H1 (cell line): ENCODE data around the gene DDX42. TPM values are rescaled to one million over a fixed set of nuclear protein-coding genes. Genes with fewer than 3 reads are reported as not detected.

Source experiments
- CTCF ChIA-PET: fragments of 300-600 bp; sonication (Branson Sonifier 250); formaldehyde crosslinking; loops from one replicate; lab custom pipeline; 2021; ENCODE audit not compliant: partially characterized antibody; lab: Charles Lee
- POLR2A ChIA-PET: fragments of 300-600 bp; sonication (Branson Sonifier 250); formaldehyde crosslinking; loops from one replicate; lab custom pipeline; 2021; ENCODE audit warnings: inconsistent platforms; ENCODE audit not compliant: partially characterized antibody; lab: Charles Lee
- DNase-seq, 2 experiments: peaks; one replicate each; pipeline versions ENCODE4 v3.0.0 to v3.0.0-alpha.2; 2010 to 2022; ENCODE audit warnings: low spot score in 2 of 2, low read depth in 1 of 2, mixed read lengths in 1 of 2
- FAIRE-seq: peaks from 2 replicates; lab custom pipeline; 2011; peaks lifted over from hg19 to GRCh38; lab: Jason Lieb, UNC
- H2AFZ ChIP-seq: 2 replicates; pipeline ENCODE4 v1.8.1; 2012; ENCODE audit warnings: low read length, inconsistent platforms
- H2AK5ac ChIP-seq: 2 replicates; pipeline ENCODE4 v1.6.1; 2013; ENCODE audit warnings: low read depth, low read length
- H2BK120ac ChIP-seq: replicated peaks from 2 replicates; pipeline ENCODE3; 2013; ENCODE audit warnings: low read depth, low read length, inconsistent platforms
- H2BK12ac ChIP-seq: 2 replicates; pipeline ENCODE4 v1.6.1; 2013; ENCODE audit warnings: low read depth, low read length
- H2BK15ac ChIP-seq: 2 replicates; pipeline ENCODE4 v1.6.1; 2013; ENCODE audit warnings: low read length
- H2BK20ac ChIP-seq: 2 replicates; pipeline ENCODE4 v1.6.1; 2013; ENCODE audit warnings: low read length
- H2BK5ac ChIP-seq: 2 replicates; pipeline ENCODE4 v1.6.1; 2013; ENCODE audit warnings: low read depth, low read length
- H3K14ac ChIP-seq: 2 replicates; pipeline ENCODE4 v1.6.1; 2013; ENCODE audit warnings: inconsistent platforms; ENCODE audit not compliant: insufficient read length
- H3K18ac ChIP-seq: 2 replicates; pipeline ENCODE4 v1.6.1; 2013; ENCODE audit warnings: low read length; ENCODE audit errors: extremely low read depth
- H3K23ac ChIP-seq: 2 replicates; pipeline ENCODE4 v1.6.1; 2013; ENCODE audit warnings: inconsistent platforms; ENCODE audit not compliant: insufficient read length
- H3K23me2 ChIP-seq: 2 replicates; pipeline ENCODE4 v1.6.1; 2013; ENCODE audit warnings: low read depth, low read length
- H3K27ac ChIP-seq: 2 replicates; pipeline ENCODE4 v1.6.1; 2011; ENCODE audit warnings: low read depth, low read length, inconsistent platforms
- H3K27me3 ChIP-seq, 4 experiments: replicated peaks in 1 of 4; 1 replicate in 1 of 4; 2 replicates in 3 of 4; pipeline versions ENCODE4 v1.6.1 to v1.8.1; 2011 to 2013; ENCODE audit warnings: low read length in 3 of 4, mild to moderate bottlenecking in 3 of 4, inconsistent platforms in 2 of 4, mixed read lengths in 2 of 4, moderate library complexity in 1 of 4; ENCODE audit not compliant: control insufficient read depth in 3 of 4, insufficient read depth in 3 of 4; ENCODE audit errors: extremely low read depth in 1 of 4
- H3K36me3 ChIP-seq, 4 experiments: 2 replicates each; pipeline versions ENCODE4 v1.6.1 to v1.8.1; 2011 to 2013; ENCODE audit warnings: mild to moderate bottlenecking in 4 of 4, low read length in 3 of 4, moderate library complexity in 2 of 4, control low read depth in 1 of 4, inconsistent platforms in 1 of 4; ENCODE audit not compliant: insufficient read depth in 4 of 4, control insufficient read depth in 2 of 4
- H3K4ac ChIP-seq: replicated peaks from 2 replicates; pipeline ENCODE3; 2013; ENCODE audit warnings: low read length, low read depth, mixed read lengths, inconsistent platforms; ENCODE audit not compliant: insufficient read length
- H3K4me1 ChIP-seq, 4 experiments: replicated peaks in 1 of 4; 1 replicate in 1 of 4; 2 replicates in 3 of 4; pipeline versions ENCODE4 v1.6.1 to v1.8.1; 2011 to 2013; ENCODE audit warnings: low read length in 3 of 4, inconsistent platforms in 2 of 4, mixed read lengths in 1 of 4; ENCODE audit not compliant: insufficient read depth in 4 of 4, control insufficient read depth in 3 of 4
- H3K4me2 ChIP-seq, 2 experiments: 2 replicates each; pipeline versions ENCODE4 v1.6.1 to v1.8.1; 2011 to 2013; ENCODE audit warnings: low read depth in 2 of 2, low read length in 2 of 2, control low read depth in 1 of 2, inconsistent platforms in 1 of 2, mild to moderate bottlenecking in 1 of 2; ENCODE audit not compliant: insufficient read depth in 1 of 2
- H3K4me3 ChIP-seq, 4 experiments: fragments of 200-600, 300-600 bp in 1 of 4; sonication (generic), shearing (Covaris generic), sonication (Bioruptor Twin) in 1 of 4; 2 replicates each; pipeline versions ENCODE4 v1.5.1 to v1.8.1; 2011 to 2016; ENCODE audit warnings: low read length in 4 of 4, low read depth in 3 of 4, control low read depth in 2 of 4, inconsistent platforms in 2 of 4, mild to moderate bottlenecking in 2 of 4, mixed read lengths in 1 of 4, moderate library complexity in 1 of 4; ENCODE audit not compliant: insufficient read depth in 2 of 4; ENCODE audit errors: extremely low read depth in 1 of 4
- H3K56ac ChIP-seq: replicated peaks from 2 replicates; pipeline ENCODE3; 2013; ENCODE audit warnings: low read depth, mild to moderate bottlenecking, mixed read lengths, low read length, inconsistent platforms; ENCODE audit not compliant: insufficient read length
- H3K79me1 ChIP-seq: 2 replicates; pipeline ENCODE4 v1.6.1; 2013; ENCODE audit warnings: low read depth, low read length, control low read depth
- H3K79me2 ChIP-seq, 2 experiments: 2 replicates each; pipeline versions ENCODE4 v1.6.1 to v1.8.1; 2012 to 2013; ENCODE audit warnings: low read length in 2 of 2, mild to moderate bottlenecking in 2 of 2, inconsistent platforms in 1 of 2; ENCODE audit not compliant: insufficient read depth in 2 of 2, control insufficient read depth in 1 of 2
- H3K9ac ChIP-seq, 4 experiments: replicated peaks in 1 of 4; 1 replicate in 1 of 4; 2 replicates in 3 of 4; pipeline versions ENCODE4 v1.6.1 to v1.8.1; 2011 to 2013; ENCODE audit warnings: low read depth in 3 of 4, low read length in 3 of 4, control low read depth in 2 of 4, mild to moderate bottlenecking in 2 of 4, moderate library complexity in 2 of 4, inconsistent platforms in 1 of 4; ENCODE audit errors: extremely low read depth in 1 of 4
- H3K9me3 ChIP-seq, 2 experiments: 2 replicates each; pipeline versions ENCODE4 v1.6.1 to v1.8.1; 2012 to 2013; ENCODE audit warnings: mild to moderate bottlenecking in 2 of 2, moderate library complexity in 2 of 2, control low read depth in 1 of 2, inconsistent platforms in 1 of 2, low read depth in 1 of 2, low read length in 1 of 2, mixed read lengths in 1 of 2; ENCODE audit not compliant: insufficient read depth in 2 of 2
- H4K20me1 ChIP-seq, 2 experiments: replicated peaks in 1 of 2; 2 replicates each; pipeline versions ENCODE3 to v1.8.1; 2011 to 2013; ENCODE audit warnings: inconsistent platforms in 2 of 2, low read length in 2 of 2, mild to moderate bottlenecking in 1 of 2; ENCODE audit not compliant: insufficient read depth in 2 of 2, control insufficient read depth in 1 of 2
- H4K5ac ChIP-seq: 2 replicates; pipeline ENCODE4 v1.6.1; 2013; ENCODE audit warnings: low read length, low read depth, mixed read lengths, inconsistent platforms; ENCODE audit not compliant: insufficient read length
- H4K8ac ChIP-seq: 2 replicates; pipeline ENCODE4 v1.8.0; 2013; ENCODE audit warnings: mild to moderate bottlenecking, moderate library complexity, low read length, inconsistent platforms; ENCODE audit not compliant: insufficient read depth; ENCODE audit errors: extremely low read depth
- H4K91ac ChIP-seq: replicated peaks from 2 replicates; pipeline ENCODE3; 2013; ENCODE audit warnings: low read length, mixed read lengths, inconsistent platforms; ENCODE audit not compliant: insufficient read length
- CTCF ChIP-seq, 3 experiments: IDR thresholded peaks; 1 replicate in 2 of 3; 2 replicates in 1 of 3; pipeline versions ENCODE4 v1.5.1 to v1.6.1; 2011; ENCODE audit warnings: low read length in 3 of 3, mild to moderate bottlenecking in 3 of 3, inconsistent platforms in 2 of 3, low read depth in 1 of 3, moderate library complexity in 1 of 3; ENCODE audit not compliant: insufficient read depth in 1 of 3; ENCODE audit errors: control extremely low read depth in 1 of 3
- E2F6 ChIP-seq: IDR thresholded peaks from 2 replicates; pipeline ENCODE4 v1.6.1; 2012; ENCODE audit warnings: inconsistent platforms
- HDAC6 ChIP-seq: IDR thresholded peaks from one replicate; pipeline ENCODE4 v1.7.1; 2012; ENCODE audit warnings: low read depth, mild to moderate bottlenecking, inconsistent platforms, low read length, moderate library complexity
- JUND ChIP-seq: IDR thresholded peaks from 2 replicates; pipeline ENCODE4 v1.6.1; 2011; ENCODE audit warnings: mild to moderate bottlenecking, improper control_type of control experiment, low read length
- KDM4A ChIP-seq: IDR thresholded peaks from one replicate; pipeline ENCODE4 v1.7.1; 2012; ENCODE audit warnings: low read depth, mild to moderate bottlenecking, moderate library complexity, low read length, inconsistent platforms; ENCODE audit not compliant: severe bottlenecking
- MAX ChIP-seq: IDR thresholded peaks from 2 replicates; pipeline ENCODE4 v1.6.1; 2012; ENCODE audit warnings: inconsistent platforms
- POLR2A ChIP-seq, 2 experiments: IDR thresholded peaks; 1 replicate in 1 of 2; 2 replicates in 1 of 2; pipeline ENCODE4 v1.6.1; 2011; ENCODE audit warnings: low read depth in 2 of 2, low read length in 2 of 2, mild to moderate bottlenecking in 2 of 2; ENCODE audit errors: control extremely low read depth in 1 of 2
- SRF ChIP-seq: IDR thresholded peaks from 2 replicates; pipeline ENCODE4 v1.6.1; 2011; ENCODE audit warnings: mild to moderate bottlenecking, low read depth, low read length, moderate library complexity
- WGBS, 2 experiments: shearing (Covaris generic) in 1 of 2; methylation state at CpG; one replicate each; pipeline versions ENCODE4 v1.1.6 to v1.1.7; 2013 to 2015; ENCODE audit warnings: low lambda C conversion rate in 2 of 2, mixed read lengths in 2 of 2, inconsistent platforms in 1 of 2, low coverage in 1 of 2, missing lambda C conversion rate in 1 of 2; ENCODE audit not compliant: insufficient replicate concordance in 2 of 2, insufficient coverage in 1 of 2, insufficient read length in 1 of 2; ENCODE audit errors: extremely low coverage in 1 of 2, missing lambda C conversion rate in 1 of 2; 5-methylcytosine and 5-hydroxymethylcytosine counted together
- polyA plus RNA-seq, 7 experiments: library from polyadenylated mRNA; depleted of rRNA in 3 of 7; stranded (reverse) in 5 of 7; unstranded in 2 of 7; fragments of >200 nt in 5 of 7; fragments of 200-250 nt in 2 of 7; gene quantifications; 1 replicate in 5 of 7; 2 replicates in 1 of 7; 4 replicates in 1 of 7; pipeline versions ENCODE4 v1.2.1 to v1.2.3, GENCODE V29; 2011 to 2013; ENCODE audit warnings: missing spikeins in 2 of 7, mixed read lengths in 2 of 7
- total RNA-seq: library from RNA; stranded (reverse); fragmentation: NEBNext Ultra II Directional; extraction: Animal tissue kit (Norgen Biotek cat#: 25700); gene quantifications from 2 replicates; pipeline ENCODE4 v1.2.1, GENCODE V29; 2021

DDX42 gene
- total and polyA plus RNA-seq, 2 of the 8 experiments (the other 6 are each of a cell fraction or from before 2014, with no cell fraction given), result 40.6 to 114 TPM

DNA sequence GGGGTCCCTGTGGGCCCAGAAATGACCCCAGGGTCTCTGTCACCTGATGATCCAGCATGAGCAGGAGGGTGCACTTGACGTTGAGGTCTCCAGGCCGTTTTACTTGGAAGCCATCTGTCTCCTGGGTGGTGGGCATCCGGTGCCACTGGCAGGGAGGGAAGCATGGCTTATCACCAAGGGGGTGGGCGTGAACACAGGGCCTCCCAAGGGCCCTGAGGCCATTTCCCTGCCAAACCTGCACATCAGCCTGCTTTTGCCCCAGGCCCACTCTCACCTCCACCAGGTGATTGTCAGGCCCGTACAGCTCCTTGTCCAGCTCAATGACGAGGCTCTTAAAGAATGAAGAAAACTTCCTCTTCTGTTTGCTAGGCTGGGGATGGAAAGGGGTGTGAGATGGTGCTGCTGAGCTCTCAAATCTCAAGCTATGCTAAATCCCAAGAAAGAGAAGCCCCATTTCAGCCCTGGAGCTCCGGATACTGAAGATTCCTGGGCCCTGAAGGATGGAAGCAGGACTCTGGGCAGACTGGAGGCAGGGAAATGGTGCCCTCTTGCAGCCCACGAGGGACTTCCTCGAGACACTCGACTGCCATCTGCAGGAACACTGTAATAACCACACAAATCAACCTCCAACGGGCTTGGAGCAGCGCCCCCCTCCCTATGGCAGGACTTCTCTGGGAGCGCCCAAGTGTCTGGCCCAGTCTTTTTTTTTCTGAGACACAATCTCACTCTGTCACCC, 60.6 kb downstream of the DDX42 start:
- Histone ChIP-seq H4K20me1 (peaks cover 3 to 24% of the 10 kb centered on the region in 2 experiments), H3K18ac (no peak overlapping the region), H3K4me2 (no peak overlapping the region), H3K23ac (no peak overlapping the region), H3K14ac (no peak overlapping the region), H3K79me2 (peaks cover 0 to 22% of the 10 kb centered on the region in 2 experiments; a peak in 3 of 4 replicates), H2AFZ (no peak overlapping the region), H2BK15ac (no peak overlapping the region), H3K27ac (no peak overlapping the region), H3K4me1 (peaks cover 3 to 20% (median 16%) of the 10 kb centered on the region in 4 experiments), H3K9ac (no peak overlapping the region), H2BK12ac (no peak overlapping the region), H3K4ac (no peak overlapping the region), H3K27me3 (no peaks in the 10 kb centered on the region), H3K56ac (no peak overlapping the region), H2BK20ac (no peak overlapping the region), H4K5ac (no peak overlapping the region), H4K91ac (no peak overlapping the region), H2BK120ac (no peak overlapping the region), H2AK5ac (no peak overlapping the region), H3K23me2 (no peaks in the 10 kb centered on the region; the same call in 1 of the 2 replicates), H2BK5ac (no peak overlapping the region), H3K36me3 (peaks cover 37 to 55% (median 51%) of the 10 kb centered on the region in 4 experiments), H3K79me1 (peaks cover 20% of the 10 kb centered on the region), H4K8ac (no peak overlapping the region), H3K4me3 (no peak overlapping the region), H3K9me3 (no peaks in the 10 kb centered on the region)
- ChIA-PET POLR2A (interaction anchor here (1.1 to 32.3 kb wide), 8 partner anchors 3 to 94 kb away, joined by 3 to 593 read pairs (median 7); partner anchors contain the start of genes CCDC47, DDX42, FTSJ3 and PSMC5), CTCF (interaction anchor here (0.6 to 5.2 kb wide), 18 partner anchors 10 to 124 kb away, joined by 3 to 61 read pairs (median 4); no protein-coding TSS in a partner anchor)
- peak; percentile 54 to 70 for DNase-seq
- no peak for FAIRE-seq
- WGBS, 2 experiments, result 65% methylated on average over 11 of the region's 13 CpGs; no CpG with 5 or more reads in 1 of the 2 experiments
- TF ChIP-seq KDM4A (no peak), HDAC6 (no peak), CTCF (IDR thresholded peaks at IDR 0.05; ENCODE audit: control extremely low read depth in 1 of 3, insufficient read depth in 1 of 3, low read depth in 1 of 3, low read length in 3 of 3) (peak; percentile 74 to 98 (median 85)), E2F6 (no peak), JUND (no peak), MAX (peak; percentile 41; the same call in 1 of the 2 replicates), POLR2A (IDR thresholded peaks at IDR 0.05; ENCODE audit: control extremely low read depth in 1 of 2, low read depth in 2 of 2, low read length in 2 of 2) (no peak), SRF (no peak)
